SK-N-MC (cell line): ENCODE data around the gene ACTR2.
"Not testable (repeated sequence)": the region's sequence is repeated elsewhere in the genome, so short reads cannot be mapped to it uniquely, and the experiment has no call there.

Experiments used
- EZH2 ChIP-seq: fragments of 200-600 bp; sonication (generic); IDR thresholded peaks from one replicate; pipeline ENCODE4 v1.6.1; 2017; ENCODE audit warnings: antibody characterized with exemption
- POLR2AphosphoS5 ChIP-seq: IDR thresholded peaks from 2 replicates; pipeline ENCODE4 v1.6.1; 2012; ENCODE audit warnings: mild to moderate bottlenecking, low read depth, low read length, borderline replicate concordance

DNA sequence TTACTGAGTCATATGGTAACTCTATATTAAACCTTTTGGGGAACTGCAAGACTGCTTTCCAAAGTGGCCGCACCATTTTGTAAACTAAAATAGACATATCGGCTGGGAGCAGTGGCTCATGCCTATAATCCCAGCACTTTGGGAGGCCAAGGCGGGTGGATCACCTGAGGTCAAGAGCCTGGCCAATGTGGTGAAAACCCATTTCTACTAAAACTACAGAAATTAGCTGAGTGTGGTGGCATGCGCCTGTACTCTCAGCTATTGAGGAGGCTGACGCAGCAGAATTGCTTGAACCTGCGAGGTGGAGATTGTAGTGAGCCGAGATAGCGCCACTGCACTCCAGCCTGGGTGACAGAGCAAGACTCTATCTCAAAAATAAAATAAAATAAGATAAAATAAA lies 6.4 kb upstream of the ACTR2 start:
- TF ChIP-seq EZH2, POLR2AphosphoS5: not testable (repeated sequence)
